HG03025 (cell line): ENCODE data around the gene COQ9.

Experiments used
- ATAC-seq: cut with Tn5 transposase; IDR thresholded peaks from one replicate; pipeline ENCODE4 v1.9.1; 2021; ENCODE audit warnings: mild to moderate bottlenecking, moderate library complexity; ENCODE audit not compliant: unreplicated experiment, low FRiP score

Gene COQ9

DNA sequence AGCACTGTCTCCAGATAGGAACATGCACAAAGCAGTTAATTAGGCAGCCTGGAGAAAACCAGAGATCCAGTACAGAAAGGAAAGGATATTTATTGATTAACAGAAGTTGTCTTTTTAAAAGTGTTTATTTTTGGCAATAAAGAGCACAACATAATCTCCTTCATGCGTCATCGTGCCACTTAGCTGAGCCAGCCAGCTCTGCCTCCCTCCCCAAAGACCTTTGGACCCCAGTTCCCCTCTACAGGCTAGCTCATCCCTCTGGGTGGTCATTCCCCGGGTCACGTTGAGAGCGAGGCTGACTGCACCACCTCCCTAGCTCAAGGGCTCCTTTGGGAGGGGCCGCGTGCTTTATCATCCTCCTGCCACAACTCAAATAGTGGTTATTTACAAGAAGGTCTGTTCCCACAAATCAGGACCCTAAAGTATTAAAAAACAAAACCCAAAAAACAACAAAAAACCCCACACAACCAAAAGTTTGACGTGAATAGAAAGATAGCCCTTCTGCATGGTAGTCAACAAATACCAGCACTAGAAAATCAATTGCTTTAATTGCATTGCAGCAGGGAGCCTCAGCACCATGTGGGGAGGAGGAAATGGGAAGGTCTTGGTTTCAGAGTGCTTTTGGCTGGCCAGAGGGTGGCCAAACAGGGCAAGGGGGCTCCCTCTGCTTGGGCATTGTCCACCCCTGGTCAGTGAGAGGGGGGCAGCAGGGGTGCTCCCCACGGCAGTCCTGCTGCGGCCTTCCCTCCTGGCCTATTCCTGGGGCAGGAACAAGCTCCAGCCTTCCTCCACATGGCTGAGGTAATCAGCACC lies 24.8 kb downstream of the COQ9 start:
- no peak for ATAC-seq

DNA sequence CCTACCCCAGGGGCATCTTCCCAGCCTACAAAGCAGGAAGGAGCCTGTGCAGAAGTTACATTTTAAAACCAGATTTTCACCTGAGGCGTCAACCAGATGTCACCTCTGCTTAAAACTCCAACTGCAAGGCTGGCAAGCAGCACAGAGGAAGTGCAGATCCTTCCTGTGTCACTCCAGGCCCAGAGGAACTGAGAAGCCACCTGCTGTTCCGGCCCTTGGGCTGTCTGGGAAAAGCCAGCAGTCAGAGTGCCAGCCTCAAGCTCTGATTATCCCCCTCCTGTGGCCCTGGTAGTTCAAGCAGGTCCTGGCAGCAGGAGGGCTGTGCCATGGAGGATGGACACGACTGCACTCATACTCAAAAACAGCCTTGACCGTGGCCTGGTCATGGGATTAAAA lies 25.4 kb downstream of the COQ9 start:
- ATAC-seq, result no peak

DNA sequence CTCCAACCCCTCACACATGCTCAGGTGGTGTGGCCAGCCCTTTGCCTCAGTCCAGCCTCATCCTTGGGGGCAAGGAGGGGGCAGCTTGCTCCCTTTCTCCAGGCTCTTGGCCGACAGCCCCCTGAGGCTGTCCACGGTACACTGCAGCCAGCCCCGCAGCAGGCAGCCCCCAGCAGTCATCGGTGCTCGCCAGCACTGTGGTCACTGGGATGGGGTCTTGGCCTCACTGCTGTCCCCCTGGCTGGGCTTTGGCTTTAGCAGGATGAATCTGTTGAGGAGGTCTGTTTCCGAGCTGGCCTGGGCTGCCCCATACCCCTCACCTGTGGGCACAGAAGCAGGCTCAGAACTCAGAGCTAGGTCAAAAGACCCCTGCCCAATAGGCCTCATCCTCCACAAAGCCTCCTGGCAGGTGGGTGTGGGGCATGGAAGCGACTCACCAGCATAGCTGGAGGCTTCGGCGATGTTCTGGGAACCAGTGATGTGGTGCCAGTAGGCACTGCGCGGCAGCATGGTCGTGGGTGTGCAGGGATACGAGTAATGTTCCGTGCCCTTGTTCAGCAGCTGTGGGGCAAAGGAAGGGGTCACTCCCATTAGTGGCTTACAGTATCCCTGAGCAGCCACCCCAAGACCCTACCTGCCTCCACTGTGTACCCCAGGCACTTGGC lies 26.0 kb downstream of the COQ9 start:
- ATAC-seq, result no peak

DNA sequence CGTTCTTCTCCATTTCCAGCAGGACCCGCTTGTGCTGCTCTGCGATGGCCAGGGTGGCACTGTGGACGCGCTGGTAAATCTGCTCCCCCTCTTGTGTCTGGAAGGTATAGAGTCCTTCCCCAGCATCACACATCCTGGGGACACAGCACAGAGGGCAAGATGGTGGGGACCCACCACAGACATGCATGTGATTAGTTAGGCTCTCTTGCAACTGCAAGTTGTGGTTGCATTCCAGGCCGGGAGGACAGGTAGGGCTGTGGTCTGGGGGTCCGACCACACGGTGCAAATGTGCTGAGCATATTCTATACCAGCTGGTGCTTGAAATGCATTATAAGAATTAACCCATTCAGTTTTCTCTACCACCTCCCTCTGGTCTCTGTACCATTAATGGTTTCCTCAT lies 26.6 kb downstream of the COQ9 start:
- no peak for ATAC-seq

DNA sequence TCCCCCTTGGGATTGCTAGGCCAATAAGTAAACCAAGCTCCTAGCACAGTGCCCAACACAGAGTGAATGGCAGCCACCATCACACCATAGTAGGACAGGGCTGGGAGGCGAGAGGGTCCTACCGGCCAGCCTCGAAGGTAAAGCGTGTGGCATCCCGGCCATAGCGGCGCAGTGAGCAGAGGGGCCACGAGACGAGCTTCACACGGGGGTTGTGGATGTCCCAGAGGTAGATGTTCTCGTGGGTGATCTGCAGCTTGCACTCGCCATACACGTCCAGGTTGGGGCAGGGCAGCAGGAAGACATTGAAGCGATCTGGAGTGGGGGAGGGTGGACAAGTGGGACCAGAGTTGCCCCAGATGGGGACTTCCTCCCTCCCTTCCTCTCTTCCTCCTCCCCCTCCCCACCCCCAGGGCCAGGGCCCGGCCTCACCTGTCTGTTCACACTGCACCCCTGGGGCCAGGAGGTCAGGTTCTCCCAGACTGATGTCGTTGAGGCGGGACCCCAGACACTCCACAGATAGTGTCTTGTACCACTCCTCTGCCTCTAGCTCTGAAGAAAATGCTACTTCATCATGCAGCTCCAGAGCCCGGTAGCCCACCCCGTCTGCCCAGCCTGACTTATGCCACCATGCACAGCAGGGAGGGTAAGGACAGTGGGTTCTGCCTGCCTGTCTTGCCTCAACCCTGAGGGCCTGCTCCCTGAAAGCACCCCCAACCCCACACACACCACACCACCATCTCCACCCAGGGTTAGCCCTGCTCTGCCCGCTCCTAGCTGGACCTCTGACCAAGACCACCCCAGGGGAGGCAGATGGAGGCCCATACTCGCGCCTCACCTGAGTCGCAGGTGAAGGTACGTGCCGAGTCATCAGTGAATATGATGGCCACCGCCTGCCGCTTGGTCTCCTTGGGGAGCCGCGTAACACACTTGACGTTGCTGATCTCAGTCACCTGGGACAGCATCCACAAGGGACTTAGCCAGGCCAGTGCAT lies 27.7 kb downstream of the COQ9 start:
- no peak for ATAC-seq

DNA sequence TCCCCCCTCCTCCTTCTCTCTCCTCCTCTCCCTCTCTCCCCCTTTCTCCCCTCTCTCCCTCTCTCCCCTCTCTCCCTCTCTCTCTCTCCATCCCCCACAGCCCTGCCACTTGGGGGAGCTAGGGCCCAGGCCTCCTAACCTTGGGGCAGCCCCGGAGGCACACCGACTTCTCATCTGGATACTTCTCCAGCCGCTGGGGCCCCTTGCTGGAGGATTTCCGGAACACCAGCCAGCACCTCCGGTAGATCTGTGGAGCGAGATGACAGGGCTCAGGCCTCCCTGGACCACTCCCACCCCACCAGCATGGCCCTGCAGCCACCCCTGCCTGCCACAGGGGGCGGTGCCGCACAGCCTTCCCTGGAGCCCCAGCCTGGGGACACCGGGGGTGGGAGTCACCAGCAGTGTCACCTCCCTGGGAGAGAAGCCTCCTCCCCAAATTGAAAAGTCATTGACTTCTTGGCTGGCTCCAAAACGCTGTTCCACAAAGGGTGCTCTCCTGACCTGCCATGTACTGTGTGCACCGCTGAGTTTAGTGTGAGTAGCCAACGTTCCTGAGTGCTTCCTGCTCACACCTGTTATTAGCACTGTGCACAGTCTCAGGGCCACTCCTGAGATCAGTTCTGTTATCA lies 28.5 kb downstream of the COQ9 start:
- peak; percentile 54 for ATAC-seq

DNA sequence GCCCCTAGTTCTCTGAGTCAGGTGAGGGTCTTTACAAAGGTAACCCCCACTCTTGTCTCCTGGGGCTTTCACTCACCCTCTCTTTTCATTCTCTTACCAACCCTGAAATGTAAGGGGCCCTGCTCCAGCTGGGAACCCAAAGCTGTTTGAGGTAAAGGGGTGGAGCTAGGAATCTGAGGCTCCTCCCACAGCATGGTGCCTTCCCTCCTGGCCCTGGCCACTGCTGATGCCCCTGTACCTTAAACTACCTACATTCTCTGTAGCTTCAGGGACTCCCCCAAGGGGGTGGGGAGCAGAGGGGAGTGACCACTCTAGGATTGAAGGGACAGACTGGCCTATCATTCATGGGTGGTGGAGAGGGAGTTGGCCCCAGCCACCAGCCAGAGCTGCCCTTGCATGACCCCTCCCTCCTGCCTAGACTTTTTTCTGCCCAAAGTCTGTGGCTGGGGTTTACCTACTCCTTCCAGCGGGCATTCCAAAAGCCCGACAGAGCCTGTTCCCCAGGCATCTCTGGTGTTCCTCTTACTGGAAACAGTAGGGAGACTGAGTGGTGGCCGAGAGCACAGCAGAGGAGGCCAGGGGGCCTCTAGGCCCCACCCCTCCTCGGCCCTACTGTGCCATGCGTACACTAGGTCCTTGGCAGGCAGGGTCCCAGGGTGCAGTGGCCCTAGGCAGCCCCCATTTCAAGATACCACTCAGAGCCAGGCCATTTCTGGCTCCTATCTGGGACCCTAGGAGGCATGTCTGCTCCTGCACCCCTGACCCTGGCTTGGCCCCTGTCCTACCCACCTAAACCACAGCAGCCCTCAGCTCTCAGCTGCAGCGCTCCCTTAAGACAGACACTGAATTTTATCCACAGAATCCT lies 29.5 kb downstream of the COQ9 start:
- ATAC-seq, result no peak

DNA sequence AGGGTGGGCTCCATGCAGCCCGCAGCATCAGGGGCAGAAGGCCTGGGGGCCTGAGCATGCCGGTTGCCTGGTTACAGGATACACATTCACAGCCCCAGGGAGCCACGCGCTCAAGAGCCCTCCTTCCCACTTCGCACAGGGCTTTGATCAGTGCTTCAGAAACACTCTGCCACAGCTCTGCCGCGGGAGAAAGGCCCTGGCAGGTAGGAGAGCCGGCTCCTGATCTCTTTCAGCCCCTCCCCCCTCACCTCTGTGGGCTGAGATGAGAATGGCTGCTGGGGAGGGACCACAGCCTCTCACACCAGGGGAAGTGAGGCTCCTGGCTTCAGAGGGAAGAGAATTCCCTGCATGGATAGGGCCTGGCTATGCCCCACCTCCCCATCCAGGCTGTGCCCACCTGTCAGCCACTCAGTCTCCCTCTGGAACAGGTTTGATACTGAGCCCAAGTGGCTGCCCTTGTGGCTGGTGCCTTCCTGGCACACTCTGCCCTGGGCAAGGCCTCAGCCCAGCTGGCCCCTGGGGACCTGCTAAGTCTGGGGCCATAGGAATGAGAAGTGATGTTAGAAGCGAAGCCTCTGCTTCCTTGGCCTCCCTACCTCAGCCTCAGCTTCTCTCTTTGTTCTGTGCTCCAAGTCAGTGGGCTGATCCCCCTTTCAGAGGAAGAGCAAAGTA lies 30.4 kb downstream of the COQ9 start:
- ATAC-seq, result no peak

DNA sequence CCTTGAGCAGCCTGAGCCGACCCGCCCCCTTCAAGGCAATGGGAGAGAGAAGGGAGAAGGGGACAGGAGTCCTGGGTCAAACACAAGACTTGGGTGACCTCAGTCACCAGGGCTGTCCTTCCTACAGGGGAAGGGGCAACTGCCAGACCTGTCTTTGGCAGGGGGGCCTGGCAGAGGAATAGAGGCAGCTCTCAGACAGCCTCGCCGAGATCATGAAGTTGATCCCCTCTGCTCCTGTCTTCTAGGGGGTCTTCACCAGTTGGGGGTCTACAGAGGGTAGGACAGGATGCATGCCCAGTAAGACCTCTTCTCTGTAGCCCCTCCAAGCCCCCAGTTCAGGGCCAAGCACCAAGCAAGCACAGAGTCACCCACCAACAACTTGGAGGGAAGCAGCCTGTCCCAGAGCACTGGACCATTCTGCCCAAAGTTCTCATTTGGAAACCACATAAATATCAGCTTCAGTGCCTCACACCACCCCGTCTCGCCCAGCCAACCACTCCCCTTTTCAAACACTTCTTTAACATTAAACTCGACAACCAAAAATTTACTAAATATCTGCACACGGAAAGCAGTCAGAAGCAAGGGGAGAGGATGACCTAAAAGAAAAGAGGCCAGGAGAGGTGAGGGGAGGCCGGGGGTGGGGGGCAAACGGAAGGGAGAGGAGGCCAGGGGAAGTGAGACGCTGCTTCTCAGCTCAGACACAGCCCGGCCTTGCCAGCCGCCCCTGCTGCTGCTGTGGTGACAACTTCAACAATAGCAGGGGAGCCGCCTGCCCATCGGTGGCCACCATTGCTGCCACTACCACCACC lies 31.3 kb downstream of the COQ9 start:
- no peak for ATAC-seq

DNA sequence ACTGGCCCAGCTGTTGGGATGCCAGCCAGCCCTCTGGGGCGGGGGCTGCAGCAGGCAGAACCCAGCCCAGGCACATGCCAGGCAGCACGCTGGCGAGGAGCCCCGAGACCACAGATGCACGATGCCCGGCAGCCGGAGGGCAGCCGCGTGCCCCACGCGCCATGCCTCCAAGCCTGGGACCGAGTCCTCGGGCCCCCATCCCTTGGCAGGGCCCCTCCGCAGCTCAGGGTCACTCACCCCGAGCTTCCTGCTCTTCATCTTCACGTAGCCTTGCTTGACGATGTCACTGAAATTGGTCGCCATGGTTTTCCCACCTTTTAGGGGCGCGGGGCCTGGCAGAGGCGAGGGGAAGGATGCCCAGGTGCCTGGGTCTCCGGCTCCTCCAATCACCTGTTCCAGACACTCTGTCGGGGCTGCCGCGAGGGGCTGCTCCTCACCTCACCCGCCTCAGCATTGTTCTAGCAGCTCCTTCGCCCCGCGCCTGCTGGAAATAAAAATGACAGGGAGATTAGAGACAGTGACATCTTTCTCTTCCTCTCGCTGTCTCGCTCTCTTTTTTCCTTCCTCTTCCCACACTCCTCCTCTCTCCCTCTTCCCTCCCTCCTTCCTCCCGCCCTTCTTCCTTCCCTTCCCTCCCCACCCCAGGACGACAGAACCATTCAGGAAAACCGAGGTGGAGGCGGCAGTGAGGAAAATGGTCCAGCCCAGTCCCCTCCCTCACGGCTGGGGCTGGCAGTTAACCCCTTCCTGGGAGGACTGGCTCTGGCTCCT lies 32.1 kb downstream of the COQ9 start:
- ATAC-seq, result no peak

DNA sequence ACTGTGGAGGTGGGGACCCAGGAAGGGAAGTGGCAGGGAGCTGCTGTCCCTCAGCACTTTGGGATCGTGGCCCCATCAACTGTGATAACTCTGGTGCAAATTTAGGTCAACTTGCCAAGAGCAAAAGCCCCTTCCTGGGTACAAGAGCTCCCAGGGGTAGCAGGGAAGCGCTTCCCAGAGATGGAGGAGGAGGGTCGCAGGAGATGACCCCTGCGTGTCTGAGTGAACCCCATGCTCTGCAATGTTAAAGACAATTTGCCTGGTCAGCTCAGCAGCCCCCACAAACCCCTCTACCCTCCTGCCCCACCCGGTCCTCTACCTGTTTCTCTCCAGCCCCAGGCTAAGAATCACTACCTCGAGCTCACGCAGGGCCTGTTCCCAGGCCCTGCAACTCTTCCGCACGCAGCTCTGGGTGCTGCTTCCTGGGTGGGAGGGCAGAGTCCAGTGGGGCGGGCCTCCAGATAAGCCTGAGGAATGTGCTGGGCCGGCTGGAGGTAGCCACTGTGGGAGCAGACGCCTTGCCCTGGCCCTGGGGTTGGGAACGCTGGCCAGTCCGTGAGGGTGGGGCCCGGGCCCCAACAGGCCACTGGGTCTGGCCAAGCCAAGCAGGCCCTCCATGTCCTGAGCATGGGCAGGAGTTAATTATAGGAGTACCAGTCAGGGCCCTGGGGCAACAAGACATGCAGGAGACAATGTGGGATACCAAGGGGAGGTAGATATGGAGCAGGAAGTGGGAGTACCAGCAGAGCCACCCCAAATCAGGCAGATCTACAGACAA lies 32.9 kb downstream of the COQ9 start:
- ATAC-seq, result no peak

DNA sequence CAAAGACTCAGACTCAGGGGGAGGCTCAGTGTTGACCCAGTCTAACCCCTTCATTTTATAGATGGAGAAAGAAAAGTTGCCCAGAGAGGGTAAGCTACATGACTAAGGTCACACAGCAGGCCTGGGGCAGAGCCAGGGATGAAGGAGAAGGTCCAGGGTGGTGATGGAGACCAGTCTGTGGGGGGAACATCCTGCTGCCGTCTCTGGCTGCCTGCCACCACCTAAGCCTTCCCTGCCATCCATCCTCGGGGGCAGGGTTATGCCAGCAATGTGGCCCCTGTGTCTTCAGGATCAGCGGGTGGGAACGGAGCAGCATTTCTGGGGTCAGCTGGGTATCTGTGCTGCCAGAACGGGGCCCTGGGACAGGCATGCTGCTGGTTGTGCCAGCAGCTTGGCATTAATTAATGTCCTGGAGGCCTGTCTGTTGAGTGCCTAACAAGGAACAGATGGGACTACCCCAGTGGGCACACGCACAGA lies 33.5 kb downstream of the COQ9 start:
- ATAC-seq, result no peak

DNA sequence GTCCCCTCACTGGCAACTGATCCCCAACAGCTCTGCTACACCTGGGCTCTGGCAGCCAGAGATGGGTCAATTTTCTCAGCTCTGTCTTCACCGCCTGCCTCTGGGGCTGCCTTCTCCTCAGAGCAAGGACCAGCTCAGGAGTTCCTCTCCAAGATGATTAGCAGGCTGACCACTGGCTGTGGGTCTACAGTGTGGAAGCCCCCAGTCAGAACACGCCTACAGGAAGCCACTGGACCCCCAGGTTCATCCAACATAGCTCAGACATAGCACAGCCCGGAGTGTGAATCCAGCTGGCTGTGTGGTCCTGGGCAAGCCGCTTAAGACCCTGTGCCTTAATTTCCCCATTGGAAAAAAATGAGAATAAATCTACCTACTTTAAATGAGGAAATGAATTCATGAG lies 34.1 kb downstream of the COQ9 start:
- no peak for ATAC-seq

DNA sequence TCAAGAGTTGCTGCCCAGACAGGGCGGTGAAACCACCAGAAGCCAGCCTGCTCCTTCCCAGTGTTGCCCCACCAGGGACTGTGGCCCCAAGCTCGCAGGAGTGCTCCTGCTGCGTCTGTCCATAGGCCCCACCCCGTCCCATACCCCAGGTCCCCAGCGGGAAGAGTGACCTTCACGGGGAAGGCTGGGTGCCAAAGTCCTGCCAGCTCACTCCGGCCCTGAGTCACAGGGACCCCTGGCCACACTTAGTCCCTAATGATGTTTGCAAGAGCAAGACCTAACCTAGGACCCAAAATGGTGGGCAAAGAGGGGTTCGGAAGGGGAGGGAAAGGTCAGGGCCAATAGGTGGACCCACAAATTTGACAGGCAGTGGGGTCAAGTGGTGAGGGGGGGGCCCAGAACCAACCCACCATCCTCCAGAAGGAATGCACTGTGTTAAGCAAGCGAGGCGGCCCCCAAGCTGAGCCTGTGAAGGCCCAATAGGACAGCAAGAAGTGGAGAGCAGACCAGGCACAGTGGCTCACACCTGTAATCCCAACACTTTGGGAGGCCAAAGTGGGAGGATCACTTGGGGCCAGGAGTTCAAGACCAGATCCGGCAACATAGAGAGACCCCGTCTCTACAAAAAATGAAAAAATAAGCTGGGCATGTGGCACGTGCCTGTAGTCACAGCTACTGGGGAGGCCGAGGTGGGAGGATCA lies 35.7 kb downstream of the COQ9 start:
- ATAC-seq, result no peak

DNA sequence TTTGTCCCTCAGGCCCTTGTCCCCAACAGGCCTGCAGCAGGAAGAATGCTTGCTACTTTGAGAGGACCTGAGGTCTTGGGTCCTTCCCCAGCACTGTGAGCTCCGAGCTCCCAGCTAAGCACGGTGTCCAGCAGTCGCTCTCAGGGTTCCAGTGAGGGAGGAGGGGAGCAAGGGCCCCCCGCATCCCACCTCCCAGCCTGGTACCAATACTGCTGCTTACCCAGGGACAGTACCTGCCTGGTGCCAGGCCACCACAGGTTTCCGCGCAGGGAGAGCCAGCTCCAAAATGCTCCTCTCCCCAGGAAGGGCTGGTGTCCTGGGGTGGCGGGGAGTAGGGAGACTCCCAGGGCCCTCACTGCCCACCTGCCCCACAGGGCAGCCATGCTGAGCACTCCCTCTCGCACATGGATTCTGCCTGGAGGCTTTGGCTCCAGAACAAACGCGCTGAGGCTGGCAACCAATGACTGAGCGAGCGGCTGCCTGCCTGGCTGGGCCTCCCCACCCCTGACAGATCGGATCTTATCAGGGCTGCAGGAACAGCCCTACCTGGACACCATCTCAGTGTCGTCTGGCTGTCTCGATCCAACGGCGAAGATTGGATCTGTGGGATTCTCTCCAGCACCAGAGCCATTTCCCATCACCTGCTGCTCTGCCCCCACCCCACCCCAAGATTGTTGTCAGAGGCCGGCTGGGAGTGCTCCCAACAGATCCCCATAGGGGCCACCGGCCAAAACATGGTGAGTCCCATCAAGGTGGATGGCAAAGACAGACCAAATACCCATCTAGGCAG lies 36.6 kb downstream of the COQ9 start:
- ATAC-seq, result no peak
